ENCODE results near the gene IGFBP5. TPM values are rescaled to one million over a fixed set of nuclear protein-coding genes. Genes with fewer than 3 reads are reported as not detected.

IGFBP5 gene
- total RNA-seq, 4 donors from 2014 or later: 178 to 1,859 (median 1,369) TPM

DNA sequence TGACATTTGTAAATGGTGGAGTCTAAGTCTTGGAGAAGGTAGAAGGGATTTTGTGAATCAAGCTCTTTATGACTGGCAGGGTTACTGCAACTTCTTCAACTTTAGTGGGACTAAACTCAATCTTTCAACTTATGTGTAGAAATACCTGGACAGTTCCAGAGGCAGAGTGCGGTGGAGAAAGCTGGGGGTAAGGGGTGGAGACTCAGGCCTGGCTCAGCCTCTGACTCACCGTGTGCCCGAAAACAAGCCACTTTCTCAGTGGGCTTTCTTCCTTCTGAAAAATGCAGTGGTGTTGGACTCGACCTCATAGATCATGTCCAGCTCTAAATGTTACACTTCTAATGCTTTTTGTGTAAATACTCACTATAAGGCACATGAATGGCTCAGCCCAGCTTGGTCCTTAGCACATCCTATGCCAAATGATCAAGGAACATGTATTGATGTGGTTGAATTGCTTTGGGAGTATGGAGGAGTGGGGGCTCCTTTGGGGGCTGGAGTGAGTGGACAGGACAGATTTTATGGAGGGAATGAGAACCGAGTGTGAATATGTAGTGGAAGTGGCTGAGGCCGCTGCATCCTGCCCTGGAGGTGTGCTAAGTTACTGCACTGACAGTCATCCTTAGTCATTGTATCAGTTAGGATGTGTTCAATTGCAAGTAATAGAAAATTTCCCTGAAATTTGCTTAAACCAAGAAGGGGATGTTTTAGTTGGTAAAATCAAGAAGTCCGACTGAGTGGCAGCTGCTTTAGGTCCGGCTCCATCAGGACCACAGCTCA is 32.2 kb upstream of the IGFBP5 start:
- DNase-seq (ENCODE audit: low spot score in 2 of 2): no peak
- TF ChIP-seq EP300 (IDR thresholded peaks at IDR 0.05) (no peak), POLR2A (IDR thresholded peaks at IDR 0.05) (no peak)
- TF ChIP-seq, protein P1, sequence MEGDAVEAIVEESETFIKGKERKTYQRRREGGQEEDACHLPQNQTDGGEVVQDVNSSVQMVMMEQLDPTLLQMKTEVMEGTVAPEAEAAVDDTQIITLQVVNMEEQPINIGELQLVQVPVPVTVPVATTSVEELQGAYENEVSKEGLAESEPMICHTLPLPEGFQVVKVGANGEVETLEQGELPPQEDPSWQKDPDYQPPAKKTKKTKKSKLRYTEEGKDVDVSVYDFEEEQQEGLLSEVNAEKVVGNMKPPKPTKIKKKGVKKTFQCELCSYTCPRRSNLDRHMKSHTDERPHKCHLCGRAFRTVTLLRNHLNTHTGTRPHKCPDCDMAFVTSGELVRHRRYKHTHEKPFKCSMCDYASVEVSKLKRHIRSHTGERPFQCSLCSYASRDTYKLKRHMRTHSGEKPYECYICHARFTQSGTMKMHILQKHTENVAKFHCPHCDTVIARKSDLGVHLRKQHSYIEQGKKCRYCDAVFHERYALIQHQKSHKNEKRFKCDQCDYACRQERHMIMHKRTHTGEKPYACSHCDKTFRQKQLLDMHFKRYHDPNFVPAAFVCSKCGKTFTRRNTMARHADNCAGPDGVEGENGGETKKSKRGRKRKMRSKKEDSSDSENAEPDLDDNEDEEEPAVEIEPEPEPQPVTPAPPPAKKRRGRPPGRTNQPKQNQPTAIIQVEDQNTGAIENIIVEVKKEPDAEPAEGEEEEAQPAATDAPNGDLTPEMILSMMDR (IDR thresholded peaks at IDR 0.05): no peak
- Histone ChIP-seq H3K36me3 (no peaks in the 10 kb centered on the region), H3K27ac (no peak overlapping the region), H3K4me3 (no peak overlapping the region), H3K4me1 (no peaks in the 10 kb centered on the region), H3K27me3 (no peaks in the 10 kb centered on the region), H3K9me3 (no peaks in the 10 kb centered on the region)
- WGBS, 2 donors: 80 to 87% methylated on average over 8 of the region's 8 CpGs

DNA sequence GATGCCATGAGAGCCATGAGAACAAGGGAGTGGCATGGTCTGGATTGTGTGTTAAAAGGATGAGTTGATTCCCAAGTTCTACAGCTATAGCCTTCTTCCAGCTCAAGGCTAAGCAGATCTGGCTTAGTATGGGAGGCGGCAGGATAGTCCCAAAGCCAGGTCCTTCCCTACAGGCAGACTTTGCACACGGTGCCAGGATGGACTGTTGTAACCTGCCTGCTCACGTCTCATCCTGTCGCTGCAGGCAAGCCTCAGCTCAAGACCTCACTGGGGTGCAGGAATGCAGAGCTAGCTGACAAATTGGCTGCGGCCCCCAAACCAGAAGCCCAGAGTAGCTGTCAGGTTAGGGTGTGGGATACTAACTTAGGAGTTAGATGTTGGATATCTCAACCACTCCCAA is 28.8 kb upstream of the IGFBP5 start:
- Histone ChIP-seq H3K27ac (no peak overlapping the region), H3K27me3 (no peaks in the 10 kb centered on the region), H3K4me3 (no peak overlapping the region), H3K4me1 (no peaks in the 10 kb centered on the region), H3K36me3 (no peaks in the 10 kb centered on the region), H3K9me3 (no peaks in the 10 kb centered on the region)
- 93% methylated on average over 5 of the region's 5 CpGs for WGBS, 2 donors
- TF ChIP-seq EP300 (IDR thresholded peaks at IDR 0.05) (no peak), POLR2A (IDR thresholded peaks at IDR 0.05) (no peak)
- TF ChIP-seq, protein P1 (IDR thresholded peaks at IDR 0.05): no peak
- no peak for DNase-seq (ENCODE audit: low spot score in 2 of 2)

DNA sequence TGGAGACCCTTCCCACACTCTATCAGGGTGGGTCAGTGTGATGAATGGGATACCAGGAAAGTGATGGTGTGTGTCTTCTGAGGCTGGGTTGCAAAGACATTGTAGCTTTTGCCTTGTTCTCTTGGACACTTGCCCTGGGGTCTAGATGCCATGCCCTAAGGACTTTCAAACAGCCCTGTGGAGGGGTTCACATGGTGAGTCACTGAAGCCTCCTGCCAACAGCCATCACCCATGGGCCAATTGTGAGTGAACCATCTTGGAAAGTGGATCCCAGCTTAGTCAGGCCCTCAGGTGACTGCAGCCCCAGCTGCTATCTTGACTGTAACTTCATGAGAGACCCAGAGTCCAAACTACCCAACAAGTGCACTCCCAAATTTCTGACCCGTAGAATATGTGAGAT is 25.8 kb upstream of the IGFBP5 start:
- 93 to 95% methylated on average over 1 of the region's 1 CpG for WGBS, 2 donors
- H3K27ac ChIP-seq: no peak overlapping the region
- no peak for TF ChIP-seq EP300 (IDR thresholded peaks at IDR 0.05)
- no peak for TF ChIP-seq POLR2A (IDR thresholded peaks at IDR 0.05)
- TF ChIP-seq, protein P1 (IDR thresholded peaks at IDR 0.05): no peak
- H3K36me3 ChIP-seq: no peaks in the 10 kb centered on the region
- no peak for DNase-seq (ENCODE audit: low spot score in 2 of 2)
- no peaks in the 10 kb centered on the region for H3K27me3 ChIP-seq
- H3K9me3 ChIP-seq: no peaks in the 10 kb centered on the region
- H3K4me3 ChIP-seq: no peak overlapping the region
- H3K4me1 ChIP-seq: peaks cover 0 to 11% (median 0%) of the 10 kb centered on the region in 4 donors

DNA sequence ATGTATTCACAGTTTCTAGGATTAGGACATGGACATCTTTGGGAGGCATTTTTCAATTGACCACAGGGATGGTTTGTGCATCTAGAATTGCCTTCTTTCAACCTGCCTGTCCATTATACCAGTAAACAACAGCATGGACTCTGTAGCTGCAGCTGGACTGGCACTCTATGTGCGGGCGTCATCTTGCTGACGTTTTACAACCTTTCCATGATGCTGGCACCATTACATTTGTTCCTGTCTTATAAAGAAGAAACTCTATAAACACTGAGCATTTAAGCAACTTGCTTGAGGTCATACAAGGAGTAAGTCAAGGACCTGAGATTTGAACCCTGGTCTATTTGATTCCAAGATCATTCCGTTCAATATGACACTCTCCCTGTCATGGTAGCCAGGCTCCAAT is 25.4 kb upstream of the IGFBP5 start:
- TF ChIP-seq POLR2A (IDR thresholded peaks at IDR 0.05) (no peak), EP300 (IDR thresholded peaks at IDR 0.05) (no peak)
- TF ChIP-seq, protein P1 (IDR thresholded peaks at IDR 0.05): no peak
- H3K27ac ChIP-seq: no peak overlapping the region
- H3K4me3 ChIP-seq: no peak overlapping the region
- no peaks in the 10 kb centered on the region for H3K36me3 ChIP-seq
- no peaks in the 10 kb centered on the region for H3K9me3 ChIP-seq
- peaks cover 0 to 13% (median 0%) of the 10 kb centered on the region in 4 donors for H3K4me1 ChIP-seq
- no peaks in the 10 kb centered on the region for H3K27me3 ChIP-seq
- DNase-seq (ENCODE audit: low spot score in 2 of 2): no peak
- 93 to 95% methylated on average over 4 of the region's 4 CpGs for WGBS, 2 donors

DNA sequence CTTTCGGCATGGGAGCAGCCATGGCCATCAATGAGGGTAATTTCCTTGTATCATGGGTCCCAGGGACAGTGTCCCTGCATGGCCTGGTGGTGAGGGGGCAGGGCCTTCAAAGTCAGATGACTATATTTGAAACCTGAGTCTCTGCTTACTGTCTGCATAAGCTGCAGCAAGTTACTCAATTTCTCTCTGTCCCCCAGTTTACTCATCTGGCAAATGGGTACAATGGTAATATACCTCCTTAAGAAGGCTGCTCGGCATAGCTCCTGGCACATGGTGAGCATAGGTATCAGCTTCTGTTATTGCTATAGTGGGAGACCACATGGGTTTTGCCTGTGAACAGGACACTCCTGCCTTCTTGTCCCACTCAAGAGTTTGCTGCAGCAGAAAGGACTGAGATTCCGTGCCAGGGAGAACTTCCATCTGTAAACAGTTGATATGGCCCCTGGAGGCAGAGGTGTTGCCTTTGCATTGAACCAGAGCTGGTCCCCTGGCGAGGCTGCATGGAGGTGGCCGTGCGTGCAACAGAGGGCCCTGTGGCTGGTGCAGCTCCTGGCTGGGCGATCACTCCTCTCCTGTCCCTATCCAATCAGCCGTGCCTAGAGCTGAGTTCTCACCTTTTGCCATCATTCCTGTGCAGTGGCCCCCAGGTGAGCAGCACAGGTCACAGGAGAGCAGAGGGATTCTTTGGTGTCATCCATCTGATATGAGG is 22.7 kb upstream of the IGFBP5 start:
- no peak for DNase-seq (ENCODE audit: low spot score in 2 of 2)
- Histone ChIP-seq H3K36me3 (no peaks in the 10 kb centered on the region), H3K4me1 (peaks cover 0 to 33% (median 0%) of the 10 kb centered on the region in 4 donors), H3K27ac (no peak overlapping the region), H3K4me3 (no peak overlapping the region), H3K9me3 (no peaks in the 10 kb centered on the region), H3K27me3 (no peaks in the 10 kb centered on the region)
- 96 to 98% methylated on average over 8 of the region's 8 CpGs for WGBS, 2 donors
- TF ChIP-seq, protein P1 (IDR thresholded peaks at IDR 0.05): no peak
- TF ChIP-seq POLR2A (IDR thresholded peaks at IDR 0.05) (no peak), EP300 (IDR thresholded peaks at IDR 0.05) (no peak)

Data from tibial nerve (tissue), 4 donors.